Endothelial cell of umbilical vein (primary cell): ENCODE data around the gene CXCL11. TPM values are rescaled to one million over a fixed set of nuclear protein-coding genes. Genes with fewer than 3 reads are reported as not detected.

Experiments
- BruUV-seq: library from RNA; stranded (reverse); fragments of 400-500 nt; replicated peaks from 2 replicates; lab custom pipeline; 2021; lab: Mats Ljungman, UMichigan
- CTCF ChIA-PET: fragments of 300-600, 350-600 bp; sonication (Branson Sonifier 250); formaldehyde crosslinking; loops from one replicate; lab custom pipeline; 2021; ENCODE audit warnings: antibody characterized with exemption, inconsistent platforms; lab: Charles Lee
- POLR2A ChIA-PET: fragments of 300-600, 350-600 bp; sonication (Branson Sonifier 250); formaldehyde crosslinking; loops from one replicate; lab custom pipeline; 2021; ENCODE audit warnings: antibody characterized with exemption, inconsistent platforms; lab: Charles Lee
- DNase-seq: peaks from one replicate; pipeline ENCODE4 v3.0.0-alpha.2; 2011; ENCODE audit warnings: low read depth, low spot score
- FAIRE-seq: peaks from 2 replicates; lab custom pipeline; 2011; peaks lifted over from hg19 to GRCh38; lab: Jason Lieb, UNC
- H2AFZ ChIP-seq: 2 replicates; pipeline ENCODE4 v1.6.0; 2012; ENCODE audit warnings: low read depth, low read length, control low read depth, inconsistent platforms
- H3K27ac ChIP-seq: 2 replicates; pipeline ENCODE4 v1.5.1; 2011; ENCODE audit warnings: low read depth, mild to moderate bottlenecking, control low read depth, low read length, moderate library complexity; ENCODE audit not compliant: insufficient read depth
- H3K27me3 ChIP-seq, 2 experiments: 2 replicates each; pipeline versions ENCODE4 v1.6.0 to v1.6.1; 2011; ENCODE audit warnings: low read length in 2 of 2, mixed read lengths in 1 of 2; ENCODE audit not compliant: control insufficient read depth in 2 of 2, insufficient read depth in 2 of 2
- H3K36me3 ChIP-seq, 2 experiments: 2 replicates in 1 of 2; 3 replicates in 1 of 2; pipeline ENCODE4 v1.5.1; 2011; ENCODE audit warnings: low read length in 2 of 2, mild to moderate bottlenecking in 1 of 2, moderate library complexity in 1 of 2; ENCODE audit not compliant: control insufficient read depth in 2 of 2, insufficient read depth in 2 of 2; ENCODE audit errors: extremely low read depth in 1 of 2
- H3K4me1 ChIP-seq: 3 replicates; pipeline ENCODE4 v1.5.1; 2011; ENCODE audit warnings: mild to moderate bottlenecking, low read length; ENCODE audit not compliant: control insufficient read depth, insufficient read depth; ENCODE audit errors: extremely low read depth
- H3K4me2 ChIP-seq: 2 replicates; pipeline ENCODE4 v1.6.1; 2011; ENCODE audit warnings: low read length, control low read depth, mixed read lengths; ENCODE audit not compliant: insufficient read depth
- H3K4me3 ChIP-seq, 3 experiments: fragments of 200-600 bp in 1 of 3; sonication (generic), shearing (Covaris generic) in 1 of 3; replicated peaks in 1 of 3; 2 replicates each; pipeline ENCODE4 v1.5.1; 2011 to 2016; ENCODE audit warnings: control low read depth in 3 of 3, low read length in 3 of 3, mild to moderate bottlenecking in 2 of 3, inconsistent platforms in 1 of 3, low read depth in 1 of 3, moderate library complexity in 1 of 3; ENCODE audit not compliant: insufficient read depth in 1 of 3
- H3K79me2 ChIP-seq: 2 replicates; pipeline ENCODE4 v1.6.0; 2012; ENCODE audit warnings: low read length, inconsistent platforms; ENCODE audit not compliant: control insufficient read depth, insufficient read depth
- H3K9ac ChIP-seq: replicated peaks from 2 replicates; pipeline ENCODE3; 2011; ENCODE audit warnings: low read length, control low read depth; ENCODE audit not compliant: insufficient read depth; ENCODE audit errors: extremely low read depth
- H3K9me1 ChIP-seq: replicated peaks from 3 replicates; pipeline ENCODE4 v1.6.0; 2011; ENCODE audit warnings: mild to moderate bottlenecking, low read length; ENCODE audit not compliant: control insufficient read depth, insufficient read depth; ENCODE audit errors: extremely low read depth
- H3K9me3 ChIP-seq: replicated peaks from 2 replicates; pipeline ENCODE4 v1.5.1; 2012; ENCODE audit warnings: low read length, inconsistent platforms; ENCODE audit not compliant: control insufficient read depth, insufficient read depth
- H4K20me1 ChIP-seq: replicated peaks from 2 replicates; pipeline ENCODE3; 2011; ENCODE audit warnings: mild to moderate bottlenecking, low read length; ENCODE audit not compliant: control insufficient read depth, insufficient read depth; ENCODE audit errors: extremely low read depth
- CTCF ChIP-seq, 2 donors: IDR thresholded peaks; 1 replicate in 1 of 2; 2 replicates in 1 of 2; pipeline ENCODE4 v1.5.1; 2011; ENCODE audit warnings: low read length in 2 of 2, mild to moderate bottlenecking in 2 of 2, moderate library complexity in 2 of 2, control low read depth in 1 of 2, inconsistent platforms in 1 of 2, low read depth in 1 of 2; ENCODE audit not compliant: insufficient read depth in 1 of 2; ENCODE audit errors: extremely low read depth in 1 of 2
- EZH2 ChIP-seq: IDR thresholded peaks from 2 replicates; pipeline ENCODE4 v1.6.1; 2012; ENCODE audit warnings: borderline replicate concordance, low read depth, mild to moderate bottlenecking, moderate library complexity, low read length, inconsistent platforms; ENCODE audit not compliant: severe bottlenecking
- FOS ChIP-seq: IDR thresholded peaks from 2 replicates; pipeline ENCODE4 v1.6.1; 2011; ENCODE audit warnings: mild to moderate bottlenecking, low read length, moderate library complexity, borderline replicate concordance; ENCODE audit not compliant: insufficient read depth
- GATA2 ChIP-seq: IDR thresholded peaks from 2 replicates; pipeline ENCODE4 v1.7.0; 2011; ENCODE audit warnings: low read depth, mild to moderate bottlenecking, moderate library complexity, mixed read lengths, low read length; ENCODE audit not compliant: insufficient read length, insufficient read depth
- JUN ChIP-seq: IDR thresholded peaks from 2 replicates; pipeline ENCODE4 v1.6.1; 2011; ENCODE audit warnings: borderline replicate concordance, low read depth; ENCODE audit not compliant: insufficient read length, insufficient read depth
- MAX ChIP-seq: IDR thresholded peaks from 2 replicates; pipeline ENCODE4 v1.6.1; 2011; ENCODE audit not compliant: insufficient read depth, insufficient read length
- MYC ChIP-seq: IDR thresholded peaks from one replicate; pipeline ENCODE4 v1.6.1; 2011; ENCODE audit warnings: mild to moderate bottlenecking, low read depth, low read length
- POLR2A ChIP-seq: IDR thresholded peaks from 2 replicates; pipeline ENCODE4 v1.6.1; 2012; ENCODE audit warnings: low read depth, mild to moderate bottlenecking, control low read depth, low read length
- POLR2AphosphoS5 ChIP-seq: IDR thresholded peaks from 2 replicates; pipeline ENCODE4 v1.6.1; 2012; ENCODE audit warnings: low read depth, mild to moderate bottlenecking, control low read depth, low read length, moderate library complexity; ENCODE audit not compliant: insufficient read depth
- dilution Hi-C: fragments of 300-500 bp; cut with MboI; formaldehyde crosslinking; loops from one replicate; pipeline ENCODE4 v1.15.0; 2019; ENCODE audit warnings: low sequenced_read_pairs; ENCODE audit not compliant: extremely low pct_ligation_motif_present
- intact Hi-C: fragments of 100-400 bp; cut with micrococcal nuclease; formaldehyde crosslinking; loops from one replicate; pipeline ENCODE4 v1.10.0; 2022
- polyA plus RNA-seq, 4 experiments: library from polyadenylated mRNA; depleted of rRNA in 3 of 4; stranded (reverse) in 3 of 4; unstranded in 1 of 4; fragments of >200 nt; gene quantifications; 2 replicates each; pipeline versions ENCODE4 v1.2.1 to v1.2.3, GENCODE V29; 2011 to 2012; ENCODE audit warnings: missing spikeins in 1 of 4
- total RNA-seq: library from RNA; stranded (reverse); gene quantifications from 2 replicates; pipeline ENCODE4 v1.2.3, GENCODE V29; 2021

CXCL11 gene
- total and polyA plus RNA-seq, 2 donors (not counting 3 experiments of a cell fraction or from before 2014, with no cell fraction given) = 0.91 to 1.1 TPM

- no peaks in the 10 kb centered on the region for H3K36me3 ChIP-seq
- dilution Hi-C loops = no loop called here
- no peak overlapping the region for H2AFZ ChIP-seq
- TF ChIP-seq POLR2A = no peak
- no peak for TF ChIP-seq JUN
- no peak for TF ChIP-seq EZH2
- no peak for TF ChIP-seq FOS
- no peak for TF ChIP-seq CTCF (IDR thresholded peaks at IDR 0.05; ENCODE audit: extremely low read depth in 1 of 2, insufficient read depth in 1 of 2, low read depth in 1 of 2, low read length in 2 of 2)
- TF ChIP-seq MAX = no peak
- no peak for TF ChIP-seq POLR2AphosphoS5
- no peak for TF ChIP-seq MYC
- no peak for TF ChIP-seq GATA2
- H3K79me2 ChIP-seq = no peaks in the 10 kb centered on the region
- no peak overlapping the region for H3K9ac ChIP-seq
- ChIA-PET CTCF (interaction anchor here (1.6 kb wide), 1 partner anchor 8 kb away, joined by 5 read pairs; no protein-coding TSS in a partner anchor), POLR2A (no interaction called here)
- no TSS peak for BruUV-seq
- no peaks in the 10 kb centered on the region for H3K9me1 ChIP-seq
- peaks cover 0 to 9% of the 10 kb centered on the region in 2 experiments for H3K27me3 ChIP-seq
- H3K4me1 ChIP-seq = peaks cover 8% of the 10 kb centered on the region
- H3K4me3 ChIP-seq = no peak overlapping the region
- intact Hi-C loops = loop anchor here (2.0 kb wide), 1 partner anchor 25 kb away; no protein-coding TSS in a partner anchor
- H3K4me2 ChIP-seq = no peak overlapping the region
- no peaks in the 10 kb centered on the region for H4K20me1 ChIP-seq
- DNase-seq (no peak), FAIRE-seq (no peak)
- H3K27ac ChIP-seq = no peak overlapping the region
- no peaks in the 10 kb centered on the region for H3K9me3 ChIP-seq
Observed at GRCh38 chr4:76003620-76004019, 32.2 kb downstream of the CXCL11 start.
